ENCODE data around the gene KNG1. TPM values are rescaled to one million over a fixed set of nuclear protein-coding genes. Genes with fewer than 3 reads are reported as not detected.
"Not testable (repeated sequence)": the region's sequence is repeated elsewhere in the genome, so short reads cannot be mapped to it uniquely, and the experiment has no call there.

The KNG1 gene
- total RNA-seq, 1 experiment from 2014 or later, result not detected

GRCh38 chr3:186697510-186697909, 19.6 kb upstream of the KNG1 start:
- Histone ChIP-seq H3K9me3 (no peaks in the 10 kb centered on the region), H3K36me3 (no peaks in the 10 kb centered on the region), H3K27me3 (peaks cover 4% of the 10 kb centered on the region; the same call in 1 of the 2 replicates), H3K4me3 (no peak overlapping the region)
- DNase-seq, result no peak

- no peak for DNase-seq
- H3K27me3 ChIP-seq, result peaks cover 10% of the 10 kb centered on the region
- H3K9me3 ChIP-seq, result no peaks in the 10 kb centered on the region
- no peak overlapping the region for H3K4me3 ChIP-seq
- no peaks in the 10 kb centered on the region for H3K36me3 ChIP-seq
These were observed 16.9 kb upstream of the KNG1 start for GRCh38 chr3:186700267-186700666.

GRCh38 chr3:186702451-186702850, 14.7 kb upstream of the KNG1 start:
- not testable (repeated sequence) for H3K4me3 ChIP-seq, DNase-seq, H3K9me3 ChIP-seq, H3K27me3 ChIP-seq, H3K36me3 ChIP-seq

- Histone ChIP-seq H3K9me3 (no peaks in the 10 kb centered on the region), H3K27me3 (peaks cover 9% of the 10 kb centered on the region), H3K4me3 (no peak overlapping the region), H3K36me3 (no peaks in the 10 kb centered on the region)
- no peak for DNase-seq
These were observed 11.0 kb upstream of the KNG1 start for GRCh38 chr3:186705882-186706780.

GRCh38 chr3:186708983-186709679, 8.0 kb upstream of the KNG1 start:
- H3K36me3 ChIP-seq, result no peaks in the 10 kb centered on the region
- DNase-seq, result no peak
- H3K27me3 ChIP-seq, result peaks cover 7% of the 10 kb centered on the region
- H3K9me3 ChIP-seq, result no peaks in the 10 kb centered on the region
- H3K4me3 ChIP-seq, result no peak overlapping the region

GRCh38 chr3:186710694-186711093, 6.5 kb upstream of the KNG1 start:
- H3K27me3 ChIP-seq, H3K4me3 ChIP-seq, H3K36me3 ChIP-seq, DNase-seq, H3K9me3 ChIP-seq: not testable (repeated sequence)

- H3K36me3 ChIP-seq, result no peaks in the 10 kb centered on the region
- no peak for DNase-seq
- H3K27me3 ChIP-seq, result no peaks in the 10 kb centered on the region
- no peak overlapping the region for H3K4me3 ChIP-seq
- H3K9me3 ChIP-seq, result no peaks in the 10 kb centered on the region
These were observed 3.7 kb upstream of the KNG1 start for GRCh38 chr3:186713499-186713898.

GRCh38 chr3:186719945-186720739, 3.0 kb downstream of the KNG1 start:
- Histone ChIP-seq H3K4me3 (no peak overlapping the region), H3K9me3 (no peaks in the 10 kb centered on the region), H3K27me3 (no peaks in the 10 kb centered on the region; the same call in 1 of the 2 replicates), H3K36me3 (no peaks in the 10 kb centered on the region)
- DNase-seq, result no peak

GRCh38 chr3:186722457-186722856, 5.3 kb downstream of the KNG1 start:
- H3K36me3 ChIP-seq, result no peaks in the 10 kb centered on the region
- no peak overlapping the region for H3K4me3 ChIP-seq
- peak; percentile 20 for DNase-seq
- H3K27me3 ChIP-seq, result no peaks in the 10 kb centered on the region; the same call in 1 of the 2 replicates
- no peaks in the 10 kb centered on the region for H3K9me3 ChIP-seq

GRCh38 chr3:186724911-186725310, 7.8 kb downstream of the KNG1 start:
- Histone ChIP-seq H3K27me3 (peaks cover 2% of the 10 kb centered on the region; the same call in 1 of the 2 replicates), H3K4me3 (no peak overlapping the region), H3K9me3 (no peaks in the 10 kb centered on the region), H3K36me3 (no peaks in the 10 kb centered on the region)
- no peak for DNase-seq

- DNase-seq, result no peak
- H3K4me3 ChIP-seq, result no peak overlapping the region
These were observed 15.1 kb downstream of the KNG1 start for GRCh38 chr3:186732169-186732766.

GRCh38 chr3:186742618-186743380, 25.6 kb downstream of the KNG1 start:
- H3K4me3 ChIP-seq, result no peak overlapping the region
- no peak for DNase-seq
- H3K27me3 ChIP-seq, result no peaks in the 10 kb centered on the region; the same call in 1 of the 2 replicates
- H3K9me3 ChIP-seq, result no peaks in the 10 kb centered on the region
- no peaks in the 10 kb centered on the region for H3K36me3 ChIP-seq

More at GRCh38 chr3:186732169-186732766, 15.1 kb downstream of the KNG1 start:
- no peaks in the 10 kb centered on the region for H3K36me3 ChIP-seq
- peaks cover 16% of the 10 kb centered on the region for H3K27me3 ChIP-seq
- no peaks in the 10 kb centered on the region for H3K9me3 ChIP-seq

GRCh38 chr3:186743666-186744065, 26.5 kb downstream of the KNG1 start:
- no peak for DNase-seq
- H3K4me3 ChIP-seq, result no peak overlapping the region

GRCh38 chr3:186746008-186746407, 28.8 kb downstream of the KNG1 start:
- H3K9me3 ChIP-seq, result no peaks in the 10 kb centered on the region
- no peaks in the 10 kb centered on the region for H3K27me3 ChIP-seq
- no peak overlapping the region for H3K4me3 ChIP-seq
- no peaks in the 10 kb centered on the region for H3K36me3 ChIP-seq
- peak; percentile 56 for DNase-seq

More at GRCh38 chr3:186743666-186744065, 26.5 kb downstream of the KNG1 start:
- Histone ChIP-seq H3K36me3 (no peaks in the 10 kb centered on the region), H3K9me3 (no peaks in the 10 kb centered on the region), H3K27me3 (no peaks in the 10 kb centered on the region; the same call in 1 of the 2 replicates)

GRCh38 chr3:186750316-186750715, 33.2 kb downstream of the KNG1 start:
- Histone ChIP-seq H3K36me3 (no peaks in the 10 kb centered on the region), H3K4me3 (no peak overlapping the region), H3K27me3 (no peaks in the 10 kb centered on the region), H3K9me3 (no peaks in the 10 kb centered on the region)
- DNase-seq, result no peak

GRCh38 chr3:186751480-186751879, 34.3 kb downstream of the KNG1 start:
- no peaks in the 10 kb centered on the region for H3K36me3 ChIP-seq
- H3K9me3 ChIP-seq, result no peaks in the 10 kb centered on the region
- no peak for DNase-seq
- H3K4me3 ChIP-seq, result no peak overlapping the region
- no peaks in the 10 kb centered on the region for H3K27me3 ChIP-seq

All from MG63 (cell line).